ENCODE measurements around the gene MAN2C1. TPM values are rescaled to one million over a fixed set of nuclear protein-coding genes. Genes with fewer than 3 reads are reported as not detected.
A peak's percentile ranks its signal among the peaks of the same experiment; 100 is the strongest.

The MAN2C1 gene
- total and polyA plus RNA-seq, 9 of the 15 experiments (the other 6 are each of a cell fraction or from before 2014, with no cell fraction given): 2.0 to 141 (median 39.9) TPM

GRCh38 chr15:75347222-75348033, 21.0 kb downstream of the MAN2C1 start (continued):
- TF ChIP-seq ZBTB40 (IDR thresholded peaks at IDR 0.05) (peak; percentile 65), ZBTB40 (CRISPR knock-in tag; IDR thresholded peaks at IDR 0.05) (no peak), TFAP4 (CRISPR knock-in tag; IDR thresholded peaks at IDR 0.05; ENCODE audit: borderline replicate concordance) (peak; percentile 68; the same call in 1 of the 2 replicates), MCM7 (IDR thresholded peaks at IDR 0.05) (no peak), SRSF9 (IDR thresholded peaks at IDR 0.05; ENCODE audit: borderline replicate concordance, low read depth, low read length) (no peak), BCLAF1 (IDR thresholded peaks at IDR 0.05; ENCODE audit: borderline replicate concordance in 1 of 2, control insufficient read depth in 1 of 2, low read depth in 2 of 2, low read length in 1 of 2) (no peak), KLF1 (tag; IDR thresholded peaks at IDR 0.05) (peak; percentile 25; the same call in 1 of the 2 replicates), ZSCAN32 (CRISPR knock-in tag; IDR thresholded peaks at IDR 0.05) (no peak), BCOR (IDR thresholded peaks at IDR 0.05) (peak; percentile 59; the same call in 1 of the 2 replicates), ZC3H4 (CRISPR knock-in tag; IDR thresholded peaks at IDR 0.05; ENCODE audit: borderline replicate concordance) (no peak)
